HG03280 (cell line): Measurements from ENCODE around the gene PLEKHA6.

Experiments used
- ATAC-seq: cut with Tn5 transposase; IDR thresholded peaks from one replicate; pipeline ENCODE4 v1.9.1; 2021; ENCODE audit warnings: mild to moderate bottlenecking, moderate library complexity; ENCODE audit not compliant: unreplicated experiment

PLEKHA6 gene

GRCh38 chr1:204217648-204218000 lies 142.1 kb downstream of the PLEKHA6 start:
- ATAC-seq = no peak

- ATAC-seq = no peak
These were observed 142.7 kb downstream of the PLEKHA6 start for GRCh38 chr1:204216880-204217647.

GRCh38 chr1:204216236-204216635 lies 143.5 kb downstream of the PLEKHA6 start:
- no peak for ATAC-seq

GRCh38 chr1:204213668-204214662 lies 145.8 kb downstream of the PLEKHA6 start, which contains the start of gene GOLT1A:
GOLT1A (minus strand) TSS chr1:204213988; CDS start chr1:204213906, 82 bp downstream.
- ATAC-seq = no peak

- ATAC-seq = no peak
These were observed 147.0 kb downstream of the PLEKHA6 start for GRCh38 chr1:204212715-204213114.

GRCh38 chr1:204211046-204211445 lies 148.7 kb downstream of the PLEKHA6 start:
- no peak for ATAC-seq

- ATAC-seq = no peak
These were observed 152.6 kb downstream of the PLEKHA6 start for GRCh38 chr1:204207136-204207616.

GRCh38 chr1:204206121-204206520 lies 153.6 kb downstream of the PLEKHA6 start:
- ATAC-seq = no peak

GRCh38 chr1:204205486-204205885 lies 154.2 kb downstream of the PLEKHA6 start:
- no peak for ATAC-seq

GRCh38 chr1:204204944-204205343 lies 154.8 kb downstream of the PLEKHA6 start:
- ATAC-seq = no peak

GRCh38 chr1:204203206-204203767 lies 156.4 kb downstream of the PLEKHA6 start:
- ATAC-seq = no peak

- no peak for ATAC-seq
These were observed 157.2 kb downstream of the PLEKHA6 start for GRCh38 chr1:204202481-204202880.

- no peak for ATAC-seq
These were observed 158.2 kb downstream of the PLEKHA6 start for GRCh38 chr1:204201348-204202040.

- ATAC-seq = no peak
These were observed 160.2 kb downstream of the PLEKHA6 start for GRCh38 chr1:204199579-204199978.

- no peak for ATAC-seq
These were observed 161.1 kb downstream of the PLEKHA6 start for GRCh38 chr1:204198348-204199340.

GRCh38 chr1:204197068-204197467 lies 162.7 kb downstream of the PLEKHA6 start:
- ATAC-seq = no peak

GRCh38 chr1:204196068-204196795 lies 163.5 kb downstream of the PLEKHA6 start, which contains the start of gene KISS1:
KISS1 (minus strand) TSS chr1:204196491; CDS start chr1:204192876, 3,615 bp downstream.
- ATAC-seq = no peak

- ATAC-seq = no peak
These were observed 165.0 kb downstream of the PLEKHA6 start for GRCh38 chr1:204194771-204195170.

GRCh38 chr1:204194080-204194479 lies 165.6 kb downstream of the PLEKHA6 start:
- no peak for ATAC-seq
